GM12878 (cell line): ENCODE data around the gene HACD4.

Experiments used
- CEBPB ChIP-seq, 2 experiments: fragments of 150-350 bp in 1 of 2; IDR thresholded peaks; 2 replicates each; pipeline ENCODE4 v1.6.1; 2012 to 2014; ENCODE audit warnings: low read depth in 2 of 2, low read length in 2 of 2, borderline replicate concordance in 1 of 2, inconsistent platforms in 1 of 2
- CTCF ChIP-seq, 3 experiments: IDR thresholded peaks in 2 of 3; conservative IDR thresholded peaks in 1 of 3; 2 replicates each; pipeline ENCODE4 v1.5.1; 2011; ENCODE audit warnings: low read depth in 3 of 3, low read length in 3 of 3, mild to moderate bottlenecking in 3 of 3, control low read depth in 2 of 3, moderate library complexity in 2 of 3, inconsistent platforms in 1 of 3, mixed read lengths in 1 of 3; ENCODE audit not compliant: control insufficient read depth in 2 of 3, insufficient read depth in 1 of 3; ENCODE audit errors: extremely low read depth in 1 of 3
- EZH2 ChIP-seq: IDR thresholded peaks from 2 replicates; pipeline ENCODE4 v1.6.1; 2012; ENCODE audit warnings: low read depth, mild to moderate bottlenecking, control low read depth, inconsistent platforms, low read length, borderline replicate concordance; ENCODE audit not compliant: control insufficient read depth
- JUNB ChIP-seq: IDR thresholded peaks from 2 replicates; pipeline ENCODE4 v1.6.1; 2016; ENCODE audit warnings: antibody characterized with exemption, mild to moderate bottlenecking
- JUND ChIP-seq: IDR thresholded peaks from 2 replicates; pipeline ENCODE4 v1.6.1; 2012; ENCODE audit warnings: low read depth, mild to moderate bottlenecking, low read length, improper control_type of control experiment, moderate library complexity
- POLR2A ChIP-seq: IDR thresholded peaks from 2 replicates; pipeline ENCODE4 v1.6.1; 2011; ENCODE audit warnings: low read depth, mild to moderate bottlenecking, low read length
- REST ChIP-seq: IDR thresholded peaks from 2 replicates; pipeline ENCODE4 v1.6.1; 2012; ENCODE audit warnings: mild to moderate bottlenecking, low read depth, low read length
- SMAD1 ChIP-seq: fragments of 450-650 bp; IDR thresholded peaks from 2 replicates; pipeline ENCODE4 v1.6.1; 2018; ENCODE audit warnings: mild to moderate bottlenecking, low read depth; ENCODE audit not compliant: partially characterized antibody
- SREBF2 ChIP-seq: IDR thresholded peaks from 2 replicates; pipeline ENCODE4 v1.6.1; 2012; ENCODE audit warnings: mild to moderate bottlenecking, low read length
- ZBED1 ChIP-seq: IDR thresholded peaks from 2 replicates; pipeline ENCODE4 v1.6.1; 2016; ENCODE audit warnings: borderline replicate concordance
- ZNF24 ChIP-seq: fragments of 450-650 bp; IDR thresholded peaks from 2 replicates; pipeline ENCODE4 v1.6.1; 2017; ENCODE audit warnings: antibody characterized with exemption, mild to moderate bottlenecking
- ZNF274 ChIP-seq: IDR thresholded peaks from one replicate; pipeline ENCODE4 v1.8.0; 2011; ENCODE audit not compliant: insufficient read length, insufficient read depth

- TF ChIP-seq ZNF274 (no peak), POLR2A (no peak), CTCF (IDR thresholded peaks at IDR 0.05 in 2 of 3, conservative IDR thresholded peaks at IDR 0.05 in 1 of 3; ENCODE audit: control insufficient read depth in 2 of 3, extremely low read depth in 1 of 3, insufficient read depth in 1 of 3, low read depth in 3 of 3, low read length in 3 of 3) (no peak), REST (no peak), SMAD1 (no peak), SREBF2 (no peak), ZBED1 (no peak), ZNF24 (no peak), CEBPB (IDR thresholded peaks at IDR 0.05; ENCODE audit: borderline replicate concordance in 1 of 2, low read depth in 2 of 2, low read length in 2 of 2) (no peak), EZH2 (no peak), JUND (no peak), JUNB (no peak)
Measured at GRCh38 chr9:21031808-21032183, 356 bp upstream of the HACD4 start.
